Osteocyte (in vitro differentiated cells): ENCODE data around the gene TKTL2. TPM values are rescaled to one million over a fixed set of nuclear protein-coding genes. Genes with fewer than 3 reads are reported as not detected.
A peak's percentile ranks its signal among the peaks of the same experiment; 100 is the strongest.

Experiments
- DNase-seq: peaks from one replicate; pipeline ENCODE4 v3.0.0; 2021; ENCODE audit warnings: mixed read lengths; ENCODE audit not compliant: unreplicated experiment; ENCODE audit errors: extremely low spot score
- H3K27ac Mint-ChIP-seq: one replicate; pipeline ENCODE4 v1.8.0; 2021; ENCODE audit warnings: mild to moderate bottlenecking, mixed read lengths; ENCODE audit not compliant: unreplicated experiment
- H3K27me3 Mint-ChIP-seq: one replicate; pipeline ENCODE4 v1.8.0; 2021; ENCODE audit warnings: mixed read lengths; ENCODE audit not compliant: unreplicated experiment
- H3K36me3 Mint-ChIP-seq: one replicate; pipeline ENCODE4 v1.8.0; 2021; ENCODE audit warnings: mixed read lengths; ENCODE audit not compliant: unreplicated experiment
- H3K4me1 Mint-ChIP-seq: one replicate; pipeline ENCODE4 v1.8.0; 2021; ENCODE audit warnings: mixed read lengths; ENCODE audit not compliant: unreplicated experiment
- H3K4me3 Mint-ChIP-seq: one replicate; pipeline ENCODE4 v1.8.0; 2021; ENCODE audit warnings: mild to moderate bottlenecking, moderate library complexity, mixed read lengths; ENCODE audit not compliant: unreplicated experiment
- H3K9me3 Mint-ChIP-seq: one replicate; pipeline ENCODE4 v1.8.0; 2021; ENCODE audit warnings: mixed read lengths; ENCODE audit not compliant: unreplicated experiment
- total RNA-seq: library from RNA; stranded (reverse); gene quantifications from 2 replicates; pipeline ENCODE4 v1.2.1, GENCODE V29; 2021
- TF ChIP-seq, protein P1 (sequence below): fragments of 200-600 bp; sonication (generic); IDR thresholded peaks from 2 replicates; pipeline ENCODE4 v1.5.0; 2021; ENCODE audit warnings: antibody characterized with exemption, mild to moderate bottlenecking, moderate library complexity

The TKTL2 gene
- total RNA-seq, 1 donor from 2014 or later, result not detected

GRCh38 chr4:163486321-163486720 is 12.8 kb upstream of the TKTL2 start:
- no peak for DNase-seq
- H3K9me3 Mint-ChIP-seq, result no peaks in the 10 kb centered on the region
- H3K27me3 Mint-ChIP-seq, result peaks cover 43% of the 10 kb centered on the region
- H3K4me1 Mint-ChIP-seq, result no peaks in the 10 kb centered on the region
- no peaks in the 10 kb centered on the region for H3K36me3 Mint-ChIP-seq
- H3K27ac Mint-ChIP-seq, result no peak overlapping the region
- no peak overlapping the region for H3K4me3 Mint-ChIP-seq
- TF ChIP-seq, protein P1, sequence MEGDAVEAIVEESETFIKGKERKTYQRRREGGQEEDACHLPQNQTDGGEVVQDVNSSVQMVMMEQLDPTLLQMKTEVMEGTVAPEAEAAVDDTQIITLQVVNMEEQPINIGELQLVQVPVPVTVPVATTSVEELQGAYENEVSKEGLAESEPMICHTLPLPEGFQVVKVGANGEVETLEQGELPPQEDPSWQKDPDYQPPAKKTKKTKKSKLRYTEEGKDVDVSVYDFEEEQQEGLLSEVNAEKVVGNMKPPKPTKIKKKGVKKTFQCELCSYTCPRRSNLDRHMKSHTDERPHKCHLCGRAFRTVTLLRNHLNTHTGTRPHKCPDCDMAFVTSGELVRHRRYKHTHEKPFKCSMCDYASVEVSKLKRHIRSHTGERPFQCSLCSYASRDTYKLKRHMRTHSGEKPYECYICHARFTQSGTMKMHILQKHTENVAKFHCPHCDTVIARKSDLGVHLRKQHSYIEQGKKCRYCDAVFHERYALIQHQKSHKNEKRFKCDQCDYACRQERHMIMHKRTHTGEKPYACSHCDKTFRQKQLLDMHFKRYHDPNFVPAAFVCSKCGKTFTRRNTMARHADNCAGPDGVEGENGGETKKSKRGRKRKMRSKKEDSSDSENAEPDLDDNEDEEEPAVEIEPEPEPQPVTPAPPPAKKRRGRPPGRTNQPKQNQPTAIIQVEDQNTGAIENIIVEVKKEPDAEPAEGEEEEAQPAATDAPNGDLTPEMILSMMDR, result no peak

DNA sequence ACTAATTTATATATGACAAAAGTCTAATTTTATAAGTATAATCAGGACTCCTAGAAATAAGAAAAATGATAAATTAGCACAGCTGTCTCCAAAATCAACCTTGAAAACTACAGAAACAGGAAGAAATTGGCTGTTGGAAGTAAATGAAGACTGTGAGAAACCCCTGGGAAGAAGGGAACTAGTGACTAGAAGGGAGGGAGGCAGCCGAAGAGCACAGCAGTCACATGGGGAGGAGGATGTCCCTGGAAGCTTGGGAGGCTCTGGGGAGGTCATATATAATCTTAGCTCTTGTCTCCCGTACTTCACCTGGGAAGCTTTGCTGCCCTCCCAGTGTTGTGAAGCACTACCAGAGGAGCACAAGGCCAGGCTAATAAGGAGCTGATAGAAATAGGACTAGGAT is 12.0 kb upstream of the TKTL2 start:
- Mint-ChIP-seq H3K4me3 (no peak overlapping the region), H3K27ac (no peak overlapping the region), H3K36me3 (no peaks in the 10 kb centered on the region), H3K9me3 (no peaks in the 10 kb centered on the region), H3K27me3 (peaks cover 43% of the 10 kb centered on the region), H3K4me1 (no peaks in the 10 kb centered on the region)
- no peak for DNase-seq
- TF ChIP-seq, protein P1, result no peak

DNA sequence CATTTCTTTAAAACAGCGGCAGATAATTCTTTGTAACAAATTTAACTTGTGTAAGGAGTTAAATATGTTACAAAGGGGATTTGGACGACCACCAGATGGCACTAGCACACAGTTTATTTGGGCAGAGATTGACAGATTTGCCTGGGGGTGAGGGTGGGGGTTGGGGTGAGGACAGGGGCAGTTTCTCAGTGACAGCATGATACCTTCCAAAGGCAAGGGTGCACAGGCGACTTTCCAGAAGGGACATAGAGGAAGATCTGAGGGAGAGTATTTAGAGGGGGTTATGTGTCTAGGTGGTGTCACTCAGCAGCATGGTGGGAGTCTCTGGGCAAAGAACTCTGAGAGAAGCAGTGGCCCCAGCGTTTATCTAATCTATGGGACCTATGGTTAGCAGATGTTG is 11.4 kb upstream of the TKTL2 start:
- no peaks in the 10 kb centered on the region for H3K4me1 Mint-ChIP-seq
- DNase-seq, result no peak
- no peak overlapping the region for H3K4me3 Mint-ChIP-seq
- H3K27me3 Mint-ChIP-seq, result peaks cover 39% of the 10 kb centered on the region
- H3K9me3 Mint-ChIP-seq, result no peaks in the 10 kb centered on the region
- TF ChIP-seq, protein P1, result peak; percentile 72
- no peak overlapping the region for H3K27ac Mint-ChIP-seq
- no peaks in the 10 kb centered on the region for H3K36me3 Mint-ChIP-seq

DNA sequence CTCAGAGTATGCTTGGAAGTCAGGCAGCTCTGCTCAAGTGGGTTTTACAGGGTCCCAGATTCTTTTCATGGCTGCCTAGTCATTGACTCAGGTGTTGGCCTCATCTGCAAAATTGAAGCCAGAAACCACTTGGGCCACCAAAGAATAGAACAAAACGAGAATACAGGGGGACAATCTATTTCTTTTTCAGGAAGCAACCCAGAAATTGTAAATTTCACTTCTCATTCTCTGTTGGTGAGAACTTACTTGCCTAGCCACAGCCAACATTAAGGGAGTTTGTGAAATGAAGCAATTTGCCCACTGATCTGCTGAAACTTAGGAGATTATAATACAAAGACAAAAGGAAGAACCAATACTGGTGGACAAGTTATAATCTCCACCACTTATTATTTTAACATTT is 8.6 kb upstream of the TKTL2 start:
- Mint-ChIP-seq H3K4me3 (no peak overlapping the region), H3K36me3 (no peaks in the 10 kb centered on the region), H3K4me1 (no peaks in the 10 kb centered on the region), H3K9me3 (no peaks in the 10 kb centered on the region), H3K27ac (no peak overlapping the region), H3K27me3 (peaks cover 26% of the 10 kb centered on the region)
- TF ChIP-seq, protein P1, result no peak
- no peak for DNase-seq

DNA sequence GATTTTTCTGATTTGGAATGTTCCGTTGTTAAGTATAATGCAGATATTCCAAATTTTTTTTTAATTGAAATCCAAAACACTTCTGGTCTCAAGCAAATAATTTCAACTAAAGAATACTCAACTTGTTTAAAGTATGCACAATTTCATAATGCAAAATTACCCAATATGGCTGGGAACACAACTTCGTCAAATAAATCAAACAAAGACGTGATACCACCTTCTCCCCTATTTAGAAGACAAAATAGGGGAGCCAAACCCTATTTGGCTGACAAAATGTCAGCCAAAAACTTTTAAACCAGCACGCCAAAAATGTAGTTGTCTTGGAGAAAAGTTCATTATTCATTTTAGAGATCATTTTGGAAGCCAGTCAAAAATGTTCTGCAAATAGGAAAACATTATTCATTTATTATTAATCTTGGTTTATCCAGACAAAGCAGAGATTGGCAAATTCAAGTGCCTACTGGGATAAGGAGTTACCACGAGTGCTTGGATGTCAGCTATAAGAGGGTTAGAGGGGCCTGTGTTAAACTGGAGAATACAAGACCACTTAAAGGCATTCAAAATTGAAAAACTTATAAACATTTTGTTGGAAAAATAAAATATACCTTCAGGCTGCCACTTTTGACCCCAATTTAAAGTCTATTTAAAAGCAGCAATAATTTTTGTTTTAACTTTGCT is 3.3 kb upstream of the TKTL2 start:
- no peaks in the 10 kb centered on the region for H3K4me1 Mint-ChIP-seq
- no peaks in the 10 kb centered on the region for H3K9me3 Mint-ChIP-seq
- H3K27ac Mint-ChIP-seq, result no peak overlapping the region
- no peaks in the 10 kb centered on the region for H3K36me3 Mint-ChIP-seq
- H3K27me3 Mint-ChIP-seq, result peaks cover 27% of the 10 kb centered on the region
- TF ChIP-seq, protein P1, result no peak
- no peak overlapping the region for H3K4me3 Mint-ChIP-seq
- no peak for DNase-seq
